OCI-LY1 (cell line): Measurements from ENCODE around the gene FDPS.

ENCODE experiments used
- H2AFZ ChIP-seq: fragments of 200-600 bp; sonication (generic), shearing (Covaris generic); 2 replicates; pipeline ENCODE4 v1.6.0; 2014; ENCODE audit warnings: antibody characterized with exemption, mild to moderate bottlenecking, low read length
- H3F3A ChIP-seq: fragments of 200-600 bp; sonication (generic), shearing (Covaris generic); 2 replicates; pipeline ENCODE4 v1.6.0; 2014; ENCODE audit warnings: mild to moderate bottlenecking, antibody characterized with exemption, low read length, moderate library complexity; ENCODE audit not compliant: insufficient read depth
- H3K27ac ChIP-seq: fragments of 200-600 bp; sonication (generic); 2 replicates; pipeline ENCODE4 v1.5.1; 2014; ENCODE audit warnings: low read length, mixed run types, mild to moderate bottlenecking, low read depth; ENCODE audit not compliant: poor library complexity, severe bottlenecking
- H3K27me3 ChIP-seq: fragments of 200-600 bp; sonication (generic); 2 replicates; pipeline ENCODE4 v1.6.0; 2014; ENCODE audit warnings: antibody characterized with exemption, mild to moderate bottlenecking, low read length, moderate library complexity; ENCODE audit not compliant: insufficient read depth
- H3K36me3 ChIP-seq: fragments of 200-600 bp; sonication (generic); 2 replicates; pipeline ENCODE4 v1.6.1; 2014; ENCODE audit warnings: mild to moderate bottlenecking, antibody characterized with exemption, low read length, moderate library complexity, mixed read lengths; ENCODE audit not compliant: insufficient read depth
- H3K4me1 ChIP-seq: fragments of 200-600 bp; sonication (generic); 2 replicates; pipeline ENCODE4 v1.5.1; 2014; ENCODE audit warnings: mild to moderate bottlenecking, low read length, moderate library complexity; ENCODE audit not compliant: insufficient read depth, severe bottlenecking
- H3K4me2 ChIP-seq: fragments of 200-600 bp; sonication (generic), shearing (Covaris generic); 2 replicates; pipeline ENCODE4 v1.6.1; 2014; ENCODE audit warnings: low read length
- H3K4me3 ChIP-seq: fragments of 200-600 bp; sonication (generic); 2 replicates; pipeline ENCODE4 v1.5.1; 2014; ENCODE audit warnings: low read length, low read depth, mild to moderate bottlenecking, mixed read lengths; ENCODE audit not compliant: poor library complexity, severe bottlenecking
- H3K79me2 ChIP-seq: fragments of 200-600 bp; shearing (Covaris generic); 2 replicates; pipeline ENCODE4 v1.6.1; 2016; ENCODE audit warnings: mixed run types, low read length, mixed read lengths; ENCODE audit not compliant: insufficient read depth
- H3K9ac ChIP-seq: fragments of 200-600 bp; sonication (generic), shearing (Covaris generic); 2 replicates; pipeline ENCODE4 v1.6.1; 2014; ENCODE audit warnings: mild to moderate bottlenecking, low read length, mixed read lengths
- H3K9me2 ChIP-seq: fragments of 200-600 bp; sonication (generic), shearing (Covaris generic); 2 replicates; pipeline ENCODE4 v1.6.1; 2014; ENCODE audit warnings: low read depth, mild to moderate bottlenecking, low read length, mixed read lengths
- H3K9me3 ChIP-seq: fragments of 200-600 bp; shearing (Covaris generic); 2 replicates; pipeline ENCODE4 v1.6.1; 2014; ENCODE audit warnings: low read length, mixed read lengths
- H4K20me1 ChIP-seq: fragments of 200-600 bp; sonication (generic), shearing (Covaris generic); 2 replicates; pipeline ENCODE4 v1.6.0; 2016; ENCODE audit warnings: mild to moderate bottlenecking, low read length; ENCODE audit not compliant: insufficient read depth
- CTCF ChIP-seq: fragments of 200-600 bp; sonication (generic), shearing (Covaris generic); IDR thresholded peaks from 2 replicates; pipeline ENCODE4 v1.5.1; 2017; ENCODE audit warnings: mild to moderate bottlenecking, antibody characterized with exemption, low read length, moderate library complexity, mixed read lengths
- EZH2 ChIP-seq: fragments of 200-600 bp; sonication (generic), shearing (Covaris generic); IDR thresholded peaks from 2 replicates; pipeline ENCODE4 v1.8.0; 2017; ENCODE audit warnings: borderline replicate concordance, mixed run types, mild to moderate bottlenecking, antibody characterized with exemption, low read length, moderate library complexity, mixed read lengths

The FDPS gene

DNA sequence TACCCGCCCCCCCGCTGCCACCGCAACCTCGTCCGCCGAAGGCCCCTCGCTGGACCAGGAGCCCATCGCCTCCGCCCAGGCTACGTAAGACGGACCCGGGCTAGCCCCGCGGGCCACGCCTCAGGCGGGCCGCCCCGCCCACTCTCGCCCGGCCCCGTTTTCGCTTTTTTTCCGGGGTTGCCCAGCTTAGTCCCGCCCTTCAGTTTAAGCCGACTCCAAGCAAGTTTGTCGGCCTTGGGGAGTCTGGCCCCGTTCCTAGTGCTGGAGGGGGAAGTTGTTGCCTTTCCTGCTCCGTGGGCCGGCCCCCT, 15.0 kb downstream of the FDPS start:
- peak overlapping the region; percentile 97 for H3K4me2 ChIP-seq
- no peaks in the 10 kb centered on the region for H3K9me3 ChIP-seq
- no peaks in the 10 kb centered on the region for H3K79me2 ChIP-seq
- peaks cover 4% of the 10 kb centered on the region; the same call in 1 of the 2 replicates for H3F3A ChIP-seq
- H3K9ac ChIP-seq = peak overlapping the region; percentile 88
- no peak for TF ChIP-seq CTCF
- no peak for TF ChIP-seq EZH2
- peak overlapping the region; percentile 44 for H2AFZ ChIP-seq
- H4K20me1 ChIP-seq = no peaks in the 10 kb centered on the region
- H3K36me3 ChIP-seq = peaks cover 17% of the 10 kb centered on the region; the same call in 1 of the 2 replicates
- H3K27me3 ChIP-seq = no peaks in the 10 kb centered on the region
- H3K4me1 ChIP-seq = peaks cover 49% of the 10 kb centered on the region
- peak overlapping the region; percentile 83 for H3K4me3 ChIP-seq
- H3K9me2 ChIP-seq = no peaks in the 10 kb centered on the region
- H3K27ac ChIP-seq = peak overlapping the region; percentile 81

- H3K4me3 ChIP-seq = peak overlapping the region; percentile 83
- H3K4me2 ChIP-seq = peak overlapping the region; percentile 97
- H3K9ac ChIP-seq = peak overlapping the region; percentile 88
- H3F3A ChIP-seq = peaks cover 4% of the 10 kb centered on the region; the same call in 1 of the 2 replicates
- no peaks in the 10 kb centered on the region for H4K20me1 ChIP-seq
- H3K4me1 ChIP-seq = peaks cover 49% of the 10 kb centered on the region
- no peaks in the 10 kb centered on the region for H3K9me2 ChIP-seq
- H2AFZ ChIP-seq = peak overlapping the region; percentile 44
- peak overlapping the region; percentile 81 for H3K27ac ChIP-seq
- no peak for TF ChIP-seq EZH2
- TF ChIP-seq CTCF = no peak
- no peaks in the 10 kb centered on the region for H3K27me3 ChIP-seq
- no peaks in the 10 kb centered on the region for H3K9me3 ChIP-seq
- H3K79me2 ChIP-seq = no peaks in the 10 kb centered on the region
- H3K36me3 ChIP-seq = peaks cover 12% of the 10 kb centered on the region; the same call in 1 of the 2 replicates
Measured at GRCh38 chr1:155324037-155324716, 15.5 kb downstream of the FDPS start.

DNA sequence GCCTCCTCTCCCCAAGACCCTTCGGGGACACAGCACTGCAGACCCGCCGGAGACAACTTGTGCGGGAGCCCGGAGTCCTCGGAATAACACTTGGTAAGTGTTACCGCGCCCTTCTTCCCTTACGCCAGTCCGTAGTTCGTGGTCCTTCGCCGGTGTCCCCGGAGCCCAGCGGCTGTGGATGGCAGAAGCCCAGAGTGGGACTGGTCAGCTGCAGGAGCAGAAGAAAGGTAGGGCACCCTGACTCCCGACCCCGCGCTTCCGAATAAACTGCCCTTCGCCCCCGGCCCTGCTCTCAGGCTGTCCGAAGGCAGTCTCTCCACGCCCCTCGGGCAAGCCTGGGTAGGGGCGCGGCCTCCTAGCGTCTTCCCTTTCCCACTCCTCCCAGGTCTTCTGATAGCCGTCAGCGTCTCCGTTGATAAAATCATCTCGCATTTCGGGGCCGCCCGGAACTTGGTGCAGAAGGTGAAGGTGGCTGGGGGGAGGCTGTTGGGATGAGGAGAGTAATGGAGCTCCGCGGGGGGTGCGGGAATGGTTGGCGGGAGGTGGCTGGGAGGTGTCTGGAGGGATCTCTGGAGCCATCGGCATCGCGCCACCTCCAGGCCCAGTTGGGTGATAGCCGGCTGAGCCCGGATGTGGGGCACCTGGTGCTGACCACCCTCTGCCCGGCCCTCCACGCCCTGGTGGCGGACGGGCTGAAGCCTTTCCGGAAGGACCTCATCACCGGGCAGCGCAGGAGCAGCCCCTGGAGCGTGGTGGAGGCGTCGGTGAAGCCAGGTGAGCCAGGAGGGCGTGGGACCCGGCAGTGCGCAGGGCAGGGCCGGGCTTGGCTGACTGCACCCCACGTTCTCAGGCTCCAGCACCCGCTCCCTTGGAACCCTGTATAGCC, 16.3 kb downstream of the FDPS start:
- Histone ChIP-seq H3K9me2 (no peaks in the 10 kb centered on the region), H3K9ac (peak overlapping the region; percentile 88), H3K79me2 (no peaks in the 10 kb centered on the region), H3K27me3 (no peaks in the 10 kb centered on the region), H3K4me2 (peak overlapping the region; percentile 97), H3K9me3 (no peaks in the 10 kb centered on the region), H4K20me1 (no peaks in the 10 kb centered on the region), H3F3A (peaks cover 4% of the 10 kb centered on the region; the same call in 1 of the 2 replicates), H3K27ac (peak overlapping the region; percentile 12), H2AFZ (no peak overlapping the region), H3K36me3 (peaks cover 7% of the 10 kb centered on the region; the same call in 1 of the 2 replicates), H3K4me1 (peaks cover 41% of the 10 kb centered on the region), H3K4me3 (peak overlapping the region; percentile 83)
- TF ChIP-seq EZH2 = no peak
- TF ChIP-seq CTCF = peak; percentile 35; the same call in 1 of the 2 replicates
